Tibial nerve (tissue), 4 donors: ENCODE data around the gene RPS6KL1. TPM values are rescaled to one million over a fixed set of nuclear protein-coding genes. Genes with fewer than 3 reads are reported as not detected.
A peak's percentile ranks its signal among the peaks of the same experiment; 100 is the strongest.

Source experiments
- DNase-seq, 2 donors: peaks; one replicate each; pipeline ENCODE4 v3.0.0-alpha.2; 2019; ENCODE audit warnings: low spot score in 2 of 2
- H3K27ac ChIP-seq, 4 donors: fragments of 200-600 bp; sonication (generic) in 3 of 4; one replicate each; pipeline ENCODE4 v1.5.1; 2017 to 2019; ENCODE audit warnings: mild to moderate bottlenecking in 1 of 4
- H3K27me3 ChIP-seq, 2 donors: fragments of 200-600 bp; sonication (generic) in 1 of 2; one replicate each; pipeline versions ENCODE4 v1.5.1 to v1.6.0; 2017 to 2019
- H3K36me3 ChIP-seq, 3 donors: fragments of 200-600 bp; sonication (generic); one replicate each; pipeline ENCODE4 v1.5.1; 2018 to 2019
- H3K4me1 ChIP-seq, 4 donors: fragments of 200-600 bp; sonication (generic) in 3 of 4; one replicate each; pipeline ENCODE4 v1.5.1; 2017 to 2019
- H3K4me3 ChIP-seq, 4 donors: fragments of 200-600 bp; sonication (generic) in 3 of 4; one replicate each; pipeline ENCODE4 v1.5.1; 2017 to 2019; ENCODE audit warnings: mild to moderate bottlenecking in 1 of 4, moderate library complexity in 1 of 4
- H3K9me3 ChIP-seq, 4 donors: fragments of 200-600 bp; sonication (generic) in 3 of 4; one replicate each; pipeline ENCODE4 v1.5.1; 2017 to 2019
- CTCF ChIP-seq, 5 experiments: fragments of 200-600 bp in 3 of 5; fragments of 450-650 bp in 2 of 5; sonication (generic) in 3 of 5; IDR thresholded peaks; one replicate each; pipeline ENCODE4 v1.5.1; 2016 to 2019; ENCODE audit warnings: antibody characterized with exemption in 5 of 5, mild to moderate bottlenecking in 3 of 5, moderate library complexity in 2 of 5
- EP300 ChIP-seq, 2 donors: sonication (generic); formaldehyde crosslinking; IDR thresholded peaks; one replicate each; pipeline ENCODE4 v1.6.1; 2017; ENCODE audit warnings: antibody characterized with exemption in 2 of 2, mild to moderate bottlenecking in 1 of 2
- POLR2A ChIP-seq, 2 donors: fragments of 450-650 bp; IDR thresholded peaks; one replicate each; pipeline ENCODE4 v1.6.1; 2017; ENCODE audit warnings: antibody characterized with exemption in 2 of 2, mild to moderate bottlenecking in 2 of 2, moderate library complexity in 2 of 2
- WGBS, 2 donors: methylation state at CpG; one replicate each; pipeline ENCODE4 v1.1.5; 2018; 5-methylcytosine and 5-hydroxymethylcytosine counted together
- total RNA-seq, 4 donors: library from RNA; depleted of rRNA; stranded (reverse); fragments of >200 nt; gene quantifications; one replicate each; pipeline ENCODE4 v1.1.0, GENCODE V29; 2016

Gene RPS6KL1
- total RNA-seq, 4 donors from 2014 or later = 2.0 to 20.7 (median 7.7) TPM

- no peak for DNase-seq
- TF ChIP-seq CTCF (IDR thresholded peaks at IDR 0.05) (no peak), EP300 (IDR thresholded peaks at IDR 0.05) (no peak), POLR2A (IDR thresholded peaks at IDR 0.05) (no peak)
These were observed 37.7 kb upstream of the RPS6KL1 start for GRCh38 chr14:74960736-74961135.

GRCh38 chr14:74959596-74960180 lies 36.6 kb upstream of the RPS6KL1 start:
- Histone ChIP-seq H3K27ac (no peak overlapping the region), H3K4me1 (peaks cover 0 to 25% (median 9%) of the 10 kb centered on the region in 4 donors), H3K4me3 (no peak overlapping the region), H3K27me3 (no peaks in the 10 kb centered on the region), H3K9me3 (no peaks in the 10 kb centered on the region), H3K36me3 (no peaks in the 10 kb centered on the region)
- no peak for DNase-seq
- 78 to 83% methylated on average over 5 of the region's 5 CpGs for WGBS, 2 donors
- no peak for TF ChIP-seq POLR2A (IDR thresholded peaks at IDR 0.05)
- TF ChIP-seq CTCF (IDR thresholded peaks at IDR 0.05) = no peak
- TF ChIP-seq EP300 (IDR thresholded peaks at IDR 0.05) = no peak

More at GRCh38 chr14:74960736-74961135, 37.7 kb upstream of the RPS6KL1 start:
- H3K9me3 ChIP-seq = no peaks in the 10 kb centered on the region
- no peaks in the 10 kb centered on the region for H3K36me3 ChIP-seq
- 81 to 85% methylated on average over 4 of the region's 4 CpGs for WGBS, 2 donors
- peaks cover 0 to 15% (median 2%) of the 10 kb centered on the region in 4 donors for H3K4me1 ChIP-seq
- no peaks in the 10 kb centered on the region for H3K27me3 ChIP-seq
- no peak overlapping the region for H3K27ac ChIP-seq
- H3K4me3 ChIP-seq = no peak overlapping the region

- peaks cover 0 to 39% (median 14%) of the 10 kb centered on the region in 4 donors for H3K4me1 ChIP-seq
- peak overlapping the region in 1 of 4 donors; percentile 60 for H3K4me3 ChIP-seq
- peak overlapping the region; percentile 3 to 84 (median 43) for H3K27ac ChIP-seq
- no peaks in the 10 kb centered on the region for H3K27me3 ChIP-seq
- TF ChIP-seq EP300 (IDR thresholded peaks at IDR 0.05) (peak in 1 of 2 donors; percentile 38), POLR2A (IDR thresholded peaks at IDR 0.05) (no peak), CTCF (IDR thresholded peaks at IDR 0.05) (no peak)
- H3K9me3 ChIP-seq = no peaks in the 10 kb centered on the region
- H3K36me3 ChIP-seq = no peaks in the 10 kb centered on the region
- WGBS, 2 donors = 63 to 65% methylated on average over 23 to 24 of the region's 24 CpGs
- no peak for DNase-seq
These were observed 33.4 kb upstream of the RPS6KL1 start for GRCh38 chr14:74956280-74957072.

GRCh38 chr14:74956027-74956279 lies 32.9 kb upstream of the RPS6KL1 start:
- H3K27ac ChIP-seq = peak overlapping the region; percentile 10 to 84 (median 50)

More at GRCh38 chr14:74956027-74956279, 32.9 kb upstream of the RPS6KL1 start:
- 60 to 71% methylated on average over 9 of the region's 9 CpGs for WGBS, 2 donors
- H3K4me3 ChIP-seq = peak overlapping the region in 3 of 4 donors; percentile 48 to 60 (median 55)
- no peaks in the 10 kb centered on the region for H3K36me3 ChIP-seq
- no peaks in the 10 kb centered on the region for H3K27me3 ChIP-seq
- DNase-seq = no peak
- TF ChIP-seq EP300 (IDR thresholded peaks at IDR 0.05) (no peak), CTCF (IDR thresholded peaks at IDR 0.05) (no peak), POLR2A (IDR thresholded peaks at IDR 0.05) (no peak)
- H3K9me3 ChIP-seq = no peaks in the 10 kb centered on the region
- peaks cover 0 to 43% (median 14%) of the 10 kb centered on the region in 4 donors for H3K4me1 ChIP-seq
